Stimulated activated naive B cell treated with anti-CD40 and anti-IgM and Interleukin-4, amounts not matched to agents 10 μg/mL and 1 μg/mL and 100 μg/mL, for 72 hours (primary cell): ENCODE results near the gene GLIPR1L2.
"Not testable (repeated sequence)": the region's sequence is repeated elsewhere in the genome, so short reads cannot be mapped to it uniquely, and the experiment has no call there.

Experiments
- ATAC-seq, 2 donors: fragments of 150-1000 bp; cut with Tn5 transposase; replicated peaks; 2 replicates each; pipeline ENCODE4 v1.10.0; 2021; ENCODE audit warnings: moderate library complexity in 1 of 2
- DNase-seq: peaks from one replicate; pipeline ENCODE4 v3.0.0; 2021
- H3K27ac Mint-ChIP-seq: one replicate; pipeline ENCODE4 v1.8.0; 2022; ENCODE audit warnings: mild to moderate bottlenecking, mixed read lengths
- H3K27me3 Mint-ChIP-seq, 2 donors: one replicate each; pipeline ENCODE4 v1.8.0; 2022; ENCODE audit warnings: mixed read lengths in 2 of 2
- H3K36me3 Mint-ChIP-seq, 2 donors: one replicate each; pipeline ENCODE4 v1.8.0; 2022; ENCODE audit warnings: mixed read lengths in 2 of 2, mild to moderate bottlenecking in 1 of 2
- H3K4me1 Mint-ChIP-seq, 2 donors: one replicate each; pipeline ENCODE4 v1.8.0; 2022; ENCODE audit warnings: mixed read lengths in 2 of 2, mild to moderate bottlenecking in 1 of 2
- H3K4me3 Mint-ChIP-seq, 2 donors: one replicate each; pipeline ENCODE4 v1.8.0; 2022; ENCODE audit warnings: mild to moderate bottlenecking in 2 of 2, mixed read lengths in 2 of 2, moderate library complexity in 1 of 2
- H3K9me3 Mint-ChIP-seq, 2 donors: one replicate each; pipeline ENCODE4 v1.8.0; 2022; ENCODE audit warnings: mixed read lengths in 2 of 2, mild to moderate bottlenecking in 1 of 2

The GLIPR1L2 gene

DNA sequence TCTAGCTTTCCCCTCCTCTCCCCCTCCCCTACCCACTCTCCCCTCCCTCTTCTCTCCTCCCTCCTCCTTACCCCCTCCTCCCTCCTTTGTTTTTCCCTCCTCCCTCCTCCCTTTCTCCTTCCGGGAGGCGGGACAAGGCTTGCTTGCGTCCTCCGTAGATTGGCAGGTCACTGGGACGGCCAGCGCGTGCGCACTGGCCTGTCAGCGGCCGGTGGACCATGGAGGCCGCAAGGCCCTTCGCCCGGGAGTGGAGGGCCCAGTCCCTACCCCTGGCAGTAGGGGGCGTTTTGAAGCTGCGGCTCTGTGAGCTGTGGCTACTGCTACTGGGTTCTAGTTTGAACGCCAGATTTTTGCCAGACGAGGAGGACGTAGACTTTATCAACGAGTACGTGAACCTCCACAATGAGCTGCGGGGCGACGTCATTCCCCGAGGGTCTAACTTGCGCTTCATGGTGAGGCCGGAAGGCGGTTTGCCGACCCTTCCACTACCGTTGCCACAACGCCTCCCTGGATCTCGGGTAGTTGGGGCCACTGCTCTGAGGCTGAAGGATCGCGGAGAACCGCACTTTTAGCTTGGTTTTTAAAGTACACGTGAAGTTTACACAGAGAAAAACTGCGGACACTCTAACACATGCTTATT is at the start of gene GLIPR1L2:
Gene GLIPR1L2 (plus strand): TSS at position 191 of the 640 bp plus-strand sequence. CDS start 28 bp downstream, at position 219.
- H3K27me3 Mint-ChIP-seq = no peaks in the 10 kb centered on the region
- H3K27ac Mint-ChIP-seq = peak within 1 kb of the TSS; percentile 97
- H3K9me3 Mint-ChIP-seq = peaks cover 0 to 2% of the 10 kb centered on the region in 2 donors
- peaks cover 0 to 7% of the 10 kb centered on the region in 2 donors for H3K36me3 Mint-ChIP-seq
- H3K4me1 Mint-ChIP-seq = peaks cover 17 to 38% of the 10 kb centered on the region in 2 donors
- H3K4me3 Mint-ChIP-seq = peak within 1 kb of the TSS; percentile 90 to 92
- ATAC-seq = peak; percentile 98
- DNase-seq = peak; percentile 96

DNA sequence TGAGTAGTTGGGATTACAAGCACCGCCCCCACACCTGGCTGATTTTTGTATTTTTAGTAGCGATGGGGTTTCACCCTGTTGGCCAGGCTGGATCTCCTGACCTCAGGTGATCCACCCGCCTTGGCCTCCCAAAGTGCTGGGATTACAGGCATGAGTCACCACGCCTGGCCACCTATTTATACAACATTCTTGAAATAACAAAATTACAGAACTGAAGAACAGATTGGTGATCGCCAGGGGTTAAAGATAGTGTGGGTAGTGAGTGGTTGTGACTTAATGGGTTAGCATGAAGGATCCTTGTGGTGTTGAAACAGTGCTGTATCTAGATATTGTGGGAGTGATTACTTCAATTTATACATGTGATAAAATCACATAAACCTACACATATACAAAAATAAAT is 49.0 kb upstream of the GLIPR1L2 start:
- DNase-seq (no peak), ATAC-seq (no peak)
- peaks cover 0 to 3% of the 10 kb centered on the region in 2 donors for H3K27me3 Mint-ChIP-seq
- no peaks in the 10 kb centered on the region for H3K36me3 Mint-ChIP-seq
- H3K9me3 Mint-ChIP-seq = peaks cover 0 to 1% of the 10 kb centered on the region in 2 donors
- H3K4me1 Mint-ChIP-seq = peaks cover 0 to 3% of the 10 kb centered on the region in 2 donors
- no peak overlapping the region for H3K27ac Mint-ChIP-seq
- H3K4me3 Mint-ChIP-seq = no peak overlapping the region

DNA sequence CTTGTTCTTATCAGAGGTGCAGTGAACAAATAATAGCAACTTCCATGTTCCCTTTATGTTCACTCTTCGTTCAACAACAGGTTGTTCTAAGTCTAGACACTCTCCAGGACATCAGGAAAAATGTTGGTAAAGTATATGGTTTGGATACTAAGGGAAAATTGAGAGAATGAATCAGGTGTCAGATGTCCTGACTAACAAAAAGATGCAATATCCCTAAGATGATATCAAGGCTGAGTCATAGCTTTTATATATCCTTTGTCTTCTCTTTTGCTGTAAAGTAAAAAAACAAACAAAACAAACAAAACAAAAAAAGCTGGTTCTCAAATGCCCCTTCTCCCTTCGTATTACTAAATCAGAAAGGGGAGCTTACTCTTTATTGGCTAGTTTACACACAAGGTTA is 45.4 kb upstream of the GLIPR1L2 start:
- Mint-ChIP-seq H3K4me3 (no peak overlapping the region), H3K36me3 (no peaks in the 10 kb centered on the region), H3K9me3 (no peaks in the 10 kb centered on the region), H3K4me1 (peaks cover 0 to 3% of the 10 kb centered on the region in 2 donors), H3K27me3 (peaks cover 0 to 3% of the 10 kb centered on the region in 2 donors), H3K27ac (no peak overlapping the region)
- DNase-seq (no peak), ATAC-seq (no peak)

DNA sequence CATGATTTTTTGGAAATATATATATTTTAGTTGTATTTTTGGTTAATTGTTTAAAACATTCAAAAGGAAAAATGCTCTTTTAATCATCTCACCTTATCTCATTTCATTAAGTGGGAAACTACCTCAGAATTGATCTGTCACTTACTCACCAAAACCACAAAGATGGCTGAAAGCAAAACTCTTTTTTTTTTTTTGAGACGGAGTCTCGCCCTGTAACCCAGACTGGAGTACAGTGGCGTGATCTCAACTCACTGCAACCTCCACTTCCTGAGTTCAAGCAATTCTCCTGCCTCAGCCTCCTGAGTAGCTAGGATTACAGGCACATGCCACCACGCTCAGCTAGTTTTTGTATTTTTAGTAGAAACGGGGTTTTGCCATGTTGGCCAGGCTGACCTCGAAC is 44.7 kb upstream of the GLIPR1L2 start:
- H3K4me1 Mint-ChIP-seq, ATAC-seq, H3K9me3 Mint-ChIP-seq, H3K27me3 Mint-ChIP-seq, H3K27ac Mint-ChIP-seq, H3K36me3 Mint-ChIP-seq, DNase-seq, H3K4me3 Mint-ChIP-seq: not testable (repeated sequence)

DNA sequence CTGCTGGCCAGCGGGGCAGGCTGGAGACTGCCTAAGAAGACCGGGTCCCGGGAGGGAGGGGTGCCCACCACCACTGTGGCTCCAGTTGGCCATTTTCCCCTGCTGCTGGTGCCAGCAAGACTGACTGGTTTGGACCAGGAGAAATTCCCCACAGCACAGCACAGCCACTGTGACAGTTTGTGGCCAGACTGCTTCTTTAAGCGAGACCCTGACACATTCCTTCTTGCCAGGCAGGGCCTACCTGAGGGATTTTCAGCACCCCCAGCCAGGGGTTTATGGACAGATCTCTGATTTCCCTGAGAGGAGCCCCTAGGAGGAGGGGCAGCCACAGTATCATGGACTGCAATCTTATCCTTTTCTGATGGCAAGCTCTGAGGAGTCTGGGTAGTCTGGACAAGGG is 40.9 kb upstream of the GLIPR1L2 start:
- Mint-ChIP-seq H3K36me3 (peaks cover 7 to 12% of the 10 kb centered on the region in 2 donors), H3K27ac (no peak overlapping the region), H3K4me3 (no peak overlapping the region), H3K9me3 (peaks cover 6 to 11% of the 10 kb centered on the region in 2 donors), H3K27me3 (no peaks in the 10 kb centered on the region), H3K4me1 (no peaks in the 10 kb centered on the region)
- ATAC-seq = no peak
- no peak for DNase-seq

DNA sequence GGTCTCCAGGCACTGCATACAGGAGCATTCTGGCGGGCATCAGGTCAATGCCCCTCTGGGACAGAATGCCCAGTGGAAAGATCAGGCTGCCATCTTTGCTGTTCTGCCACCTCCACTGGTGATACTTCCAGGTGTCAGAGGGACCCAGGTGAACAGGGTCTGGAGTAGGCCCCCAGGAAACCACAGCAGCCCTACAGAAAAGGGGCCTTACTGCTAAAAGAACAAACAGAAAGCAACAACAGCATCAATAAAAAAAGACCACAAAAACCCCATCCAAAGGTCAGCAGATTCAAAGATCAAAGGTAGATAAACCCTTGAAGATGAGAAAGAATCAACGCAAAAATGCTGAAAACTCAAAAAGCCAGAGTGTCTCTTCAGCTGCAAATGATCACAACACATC is 40.5 kb upstream of the GLIPR1L2 start:
- no peak overlapping the region for H3K27ac Mint-ChIP-seq
- H3K4me3 Mint-ChIP-seq = no peak overlapping the region
- peaks cover 8 to 14% of the 10 kb centered on the region in 2 donors for H3K9me3 Mint-ChIP-seq
- H3K4me1 Mint-ChIP-seq = no peaks in the 10 kb centered on the region
- H3K36me3 Mint-ChIP-seq = peaks cover 9 to 16% of the 10 kb centered on the region in 2 donors
- ATAC-seq (no peak), DNase-seq (no peak)
- no peaks in the 10 kb centered on the region for H3K27me3 Mint-ChIP-seq

DNA sequence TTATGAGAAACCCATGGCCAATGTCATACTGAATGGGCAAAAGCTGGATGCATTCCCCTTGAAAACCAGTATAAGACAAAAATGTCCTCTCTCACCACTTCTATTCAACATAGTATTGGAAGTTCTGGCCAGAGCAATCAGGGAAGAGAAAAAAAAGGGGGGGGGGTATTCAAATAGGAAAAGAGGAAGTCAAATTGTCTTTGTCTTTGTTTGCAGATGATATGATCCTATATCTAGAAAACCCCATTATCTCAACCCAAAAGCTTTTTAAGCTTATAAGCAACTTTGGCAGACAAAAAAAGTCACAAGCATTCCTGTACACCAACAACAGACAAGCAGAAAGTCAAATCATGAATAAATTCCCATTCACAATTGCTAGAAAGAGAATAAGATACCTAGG is 36.9 kb upstream of the GLIPR1L2 start:
- peaks cover 9 to 16% of the 10 kb centered on the region in 2 donors for H3K36me3 Mint-ChIP-seq
- ATAC-seq (no peak), DNase-seq (no peak)
- H3K9me3 Mint-ChIP-seq = peaks cover 8 to 14% of the 10 kb centered on the region in 2 donors
- H3K4me3 Mint-ChIP-seq = no peak overlapping the region
- H3K27ac Mint-ChIP-seq = no peak overlapping the region
- no peaks in the 10 kb centered on the region for H3K27me3 Mint-ChIP-seq
- no peaks in the 10 kb centered on the region for H3K4me1 Mint-ChIP-seq

DNA sequence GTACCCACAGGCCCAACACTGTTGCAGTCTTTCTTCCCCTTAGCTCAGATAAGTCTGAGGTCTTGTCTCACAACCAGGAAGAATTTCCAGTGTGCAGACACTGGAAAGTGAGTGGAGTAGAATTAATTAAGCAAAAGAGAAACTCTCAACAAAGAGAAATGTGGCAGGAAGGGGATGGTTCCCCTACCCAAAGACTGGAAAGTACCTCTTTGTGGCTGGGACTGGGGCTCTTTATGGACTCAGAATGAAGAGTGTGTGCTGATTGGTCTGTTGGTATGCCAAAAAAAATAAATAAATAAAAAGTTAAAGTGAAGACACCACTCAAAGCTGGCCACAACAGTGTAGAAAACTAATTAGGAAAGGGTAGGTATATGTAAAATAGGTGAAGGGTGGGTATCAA is 30.0 kb upstream of the GLIPR1L2 start:
- DNase-seq (no peak), ATAC-seq (peak in 1 of 2 donors; percentile 47)
- Mint-ChIP-seq H3K9me3 (peaks cover 9 to 11% of the 10 kb centered on the region in 2 donors), H3K27me3 (no peaks in the 10 kb centered on the region), H3K27ac (no peak overlapping the region), H3K36me3 (peaks cover 8 to 19% of the 10 kb centered on the region in 2 donors), H3K4me1 (peaks cover 8 to 14% of the 10 kb centered on the region in 2 donors), H3K4me3 (no peak overlapping the region)

DNA sequence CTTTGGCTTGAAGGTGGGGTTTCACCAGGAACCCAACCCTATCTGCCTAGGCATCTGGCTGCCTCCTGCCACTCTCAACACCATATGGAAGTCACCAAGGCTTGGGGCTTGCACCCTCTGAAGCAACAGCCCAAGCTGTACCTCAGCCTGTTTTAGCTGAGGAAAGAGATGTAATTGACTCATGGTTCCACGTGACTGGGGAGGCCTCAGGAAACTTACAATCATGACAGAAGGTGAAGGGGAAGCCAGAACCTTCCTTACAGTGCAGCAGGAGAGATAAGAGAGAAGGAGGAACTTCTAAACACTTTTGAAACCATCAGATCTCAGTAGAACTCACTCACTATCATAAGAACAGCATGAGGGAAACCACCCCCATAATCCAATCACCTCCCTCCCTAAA is 29.5 kb upstream of the GLIPR1L2 start:
- ATAC-seq (peak; percentile 29 to 38), DNase-seq (no peak)
- Mint-ChIP-seq H3K27ac (no peak overlapping the region), H3K4me3 (no peak overlapping the region), H3K27me3 (no peaks in the 10 kb centered on the region), H3K9me3 (peaks cover 9 to 11% of the 10 kb centered on the region in 2 donors), H3K4me1 (peaks cover 10 to 19% of the 10 kb centered on the region in 2 donors), H3K36me3 (peaks cover 8 to 19% of the 10 kb centered on the region in 2 donors)

DNA sequence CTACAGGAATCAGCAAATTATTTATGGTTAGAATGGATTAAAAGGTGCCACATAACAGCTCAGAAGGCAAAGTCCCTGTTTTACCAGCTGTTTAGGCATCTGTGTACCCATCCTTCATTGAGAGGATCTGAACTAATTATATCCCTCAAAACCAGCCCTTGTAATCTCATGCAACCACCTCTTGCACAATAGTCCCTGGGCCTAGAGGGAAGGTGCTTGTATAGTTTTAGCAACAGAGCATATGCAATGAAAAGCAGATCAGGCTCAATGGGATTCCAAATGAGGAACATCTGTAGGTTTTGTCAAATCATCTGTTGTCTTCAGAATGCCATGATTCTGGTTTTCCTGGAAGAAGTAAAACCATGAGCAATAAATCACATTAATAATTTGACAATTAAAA is 26.0 kb upstream of the GLIPR1L2 start:
- ATAC-seq (no peak), DNase-seq (no peak)
- Mint-ChIP-seq H3K27me3 (no peaks in the 10 kb centered on the region), H3K9me3 (peaks cover 8 to 10% of the 10 kb centered on the region in 2 donors), H3K27ac (no peak overlapping the region), H3K36me3 (peaks cover 8 to 19% of the 10 kb centered on the region in 2 donors), H3K4me3 (no peak overlapping the region), H3K4me1 (peaks cover 11 to 24% of the 10 kb centered on the region in 2 donors)

DNA sequence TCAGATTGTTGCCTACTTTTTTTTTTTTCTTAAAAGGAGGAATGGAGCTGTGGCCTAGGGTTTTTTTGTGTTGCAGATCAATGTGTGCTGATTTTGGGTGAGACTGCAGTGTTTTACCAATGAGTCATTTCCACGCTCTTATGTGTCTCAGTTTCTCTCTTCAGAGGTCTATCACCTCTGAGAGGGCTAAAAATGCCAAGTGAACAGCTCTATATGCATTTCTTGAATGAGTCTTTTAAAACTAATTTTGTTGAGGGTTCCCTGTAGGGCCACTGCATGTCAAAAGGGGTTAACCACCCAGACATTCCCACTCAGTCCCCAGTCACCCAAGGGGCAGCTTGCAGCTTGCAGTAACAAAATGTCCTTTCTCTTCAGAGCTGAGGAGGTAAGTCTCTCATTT is 24.3 kb upstream of the GLIPR1L2 start:
- H3K27me3 Mint-ChIP-seq = no peaks in the 10 kb centered on the region
- H3K36me3 Mint-ChIP-seq = peaks cover 2 to 3% of the 10 kb centered on the region in 2 donors
- peaks cover 1 to 2% of the 10 kb centered on the region in 2 donors for H3K9me3 Mint-ChIP-seq
- ATAC-seq = no peak
- DNase-seq = no peak
- no peak overlapping the region for H3K4me3 Mint-ChIP-seq
- H3K27ac Mint-ChIP-seq = no peak overlapping the region
- peaks cover 3 to 12% of the 10 kb centered on the region in 2 donors for H3K4me1 Mint-ChIP-seq

DNA sequence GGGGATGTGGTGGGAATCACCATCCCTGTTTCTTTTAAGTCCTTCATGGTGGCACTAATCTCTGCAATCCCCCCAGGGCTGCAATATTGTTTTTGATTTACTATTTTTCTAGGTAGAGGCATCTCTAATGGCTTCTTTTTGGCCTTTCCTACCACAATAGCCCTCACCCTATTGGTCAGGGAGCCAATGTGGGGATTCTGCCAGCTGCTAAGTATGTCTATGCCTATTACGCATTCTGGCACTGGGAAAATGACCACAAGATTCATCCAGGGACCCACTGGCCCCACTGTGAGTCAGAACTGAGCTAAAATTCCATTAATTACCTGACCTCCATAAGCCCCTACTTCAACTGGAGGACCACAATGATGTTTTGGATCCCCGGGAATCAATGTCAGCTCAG is 15.9 kb upstream of the GLIPR1L2 start:
- no peak overlapping the region for H3K4me3 Mint-ChIP-seq
- peaks cover 0 to 4% of the 10 kb centered on the region in 2 donors for H3K36me3 Mint-ChIP-seq
- ATAC-seq = no peak
- H3K27ac Mint-ChIP-seq = no peak overlapping the region
- H3K9me3 Mint-ChIP-seq = no peaks in the 10 kb centered on the region
- H3K4me1 Mint-ChIP-seq = no peaks in the 10 kb centered on the region
- H3K27me3 Mint-ChIP-seq = no peaks in the 10 kb centered on the region
- no peak for DNase-seq

DNA sequence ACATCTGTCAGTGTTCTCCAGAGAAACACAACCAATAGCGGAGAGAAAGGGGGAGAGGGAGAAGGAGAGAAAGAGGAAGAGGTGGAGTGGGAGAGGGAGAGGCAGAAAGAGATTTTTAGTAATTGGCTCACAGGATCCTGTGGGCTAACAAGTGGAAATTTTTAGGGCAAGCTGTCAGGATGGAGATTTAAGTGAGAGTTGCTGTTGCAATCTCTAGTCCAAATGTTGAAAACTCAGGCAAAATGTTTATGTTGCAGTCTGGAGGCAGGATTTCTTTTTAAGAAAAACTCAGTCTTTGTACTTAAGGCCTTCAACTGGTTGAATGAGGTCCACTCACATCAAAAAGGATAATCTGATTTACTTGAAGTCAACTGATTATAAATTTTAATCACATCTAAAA is 12.5 kb upstream of the GLIPR1L2 start:
- Mint-ChIP-seq H3K27ac (no peak overlapping the region), H3K36me3 (peaks cover 0 to 4% of the 10 kb centered on the region in 2 donors), H3K4me1 (no peaks in the 10 kb centered on the region), H3K27me3 (no peaks in the 10 kb centered on the region), H3K4me3 (no peak overlapping the region), H3K9me3 (no peaks in the 10 kb centered on the region)
- DNase-seq = no peak
- no peak for ATAC-seq

DNA sequence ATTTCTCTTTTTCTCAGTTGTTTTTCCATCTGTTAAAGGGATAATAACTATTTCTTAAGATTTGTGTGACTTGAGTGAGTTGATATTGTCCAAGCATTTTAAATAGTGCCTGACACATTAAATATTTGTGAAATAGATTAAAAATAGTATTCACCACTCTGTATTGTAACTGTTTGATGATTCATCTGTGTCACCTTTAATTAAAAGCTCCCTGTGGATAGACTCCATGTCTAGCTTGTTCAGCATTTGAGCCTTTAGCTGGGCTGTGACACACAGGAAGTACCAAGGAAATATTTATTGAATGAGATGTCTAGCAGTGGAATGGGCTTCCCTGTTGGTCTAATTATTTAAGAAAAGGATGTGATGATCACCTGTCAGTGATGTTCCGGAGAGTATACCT is 1.8 kb upstream of the GLIPR1L2 start:
- DNase-seq (no peak), ATAC-seq (no peak)

DNA sequence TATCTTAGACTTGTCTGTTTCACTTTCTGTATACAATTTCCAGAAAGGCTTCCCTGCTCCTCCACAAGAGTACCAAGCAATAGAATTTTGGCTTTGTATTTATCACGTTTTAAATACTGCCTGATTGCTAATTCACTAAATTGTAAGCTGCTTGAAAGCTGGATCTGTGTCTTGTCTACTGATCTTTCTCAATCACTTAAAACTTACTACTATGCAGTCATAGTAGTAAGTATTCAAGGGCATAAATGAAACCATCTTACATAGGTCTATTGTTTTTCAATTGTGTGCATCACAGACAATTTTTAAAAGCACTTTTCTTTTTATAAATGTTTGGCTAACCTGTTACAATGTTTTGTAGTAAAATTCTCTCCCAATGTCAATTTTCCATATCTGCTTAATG is 1.2 kb upstream of the GLIPR1L2 start:
- Mint-ChIP-seq H3K36me3 (peaks cover 0 to 7% of the 10 kb centered on the region in 2 donors), H3K27ac (peak overlapping the region; percentile 71)

More for the DNA sequence above, 1.8 kb upstream of the GLIPR1L2 start:
- Mint-ChIP-seq H3K4me1 (peaks cover 15 to 38% of the 10 kb centered on the region in 2 donors), H3K27ac (no peak overlapping the region), H3K4me3 (no peak overlapping the region), H3K36me3 (peaks cover 0 to 7% of the 10 kb centered on the region in 2 donors), H3K9me3 (peaks cover 0 to 2% of the 10 kb centered on the region in 2 donors), H3K27me3 (no peaks in the 10 kb centered on the region)

More for the DNA sequence above, 1.2 kb upstream of the GLIPR1L2 start:
- peak overlapping the region; percentile 90 to 92 for H3K4me3 Mint-ChIP-seq
- ATAC-seq (no peak), DNase-seq (no peak)
- peaks cover 17 to 38% of the 10 kb centered on the region in 2 donors for H3K4me1 Mint-ChIP-seq
- peaks cover 0 to 2% of the 10 kb centered on the region in 2 donors for H3K9me3 Mint-ChIP-seq
- no peaks in the 10 kb centered on the region for H3K27me3 Mint-ChIP-seq
